Body of pancreas (tissue), 4 donors: ENCODE measurements around the gene PTGFRN.

Experiments used
- POLR2A ChIP-seq, 3 donors: fragments of 450-650 bp; IDR thresholded peaks; one replicate each; pipeline ENCODE4 v1.6.1; 2016; ENCODE audit warnings: antibody characterized with exemption in 3 of 3, mild to moderate bottlenecking in 2 of 3
- TF ChIP-seq, protein P1 (sequence below), 7 experiments: fragments of 450-650 bp in 4 of 7; fragments of 200-600 bp in 3 of 7; sonication (generic) in 3 of 7; IDR thresholded peaks; one replicate each; pipeline ENCODE4 v1.5.1; 2016 to 2019; ENCODE audit warnings: antibody characterized with exemption in 7 of 7

DNA sequence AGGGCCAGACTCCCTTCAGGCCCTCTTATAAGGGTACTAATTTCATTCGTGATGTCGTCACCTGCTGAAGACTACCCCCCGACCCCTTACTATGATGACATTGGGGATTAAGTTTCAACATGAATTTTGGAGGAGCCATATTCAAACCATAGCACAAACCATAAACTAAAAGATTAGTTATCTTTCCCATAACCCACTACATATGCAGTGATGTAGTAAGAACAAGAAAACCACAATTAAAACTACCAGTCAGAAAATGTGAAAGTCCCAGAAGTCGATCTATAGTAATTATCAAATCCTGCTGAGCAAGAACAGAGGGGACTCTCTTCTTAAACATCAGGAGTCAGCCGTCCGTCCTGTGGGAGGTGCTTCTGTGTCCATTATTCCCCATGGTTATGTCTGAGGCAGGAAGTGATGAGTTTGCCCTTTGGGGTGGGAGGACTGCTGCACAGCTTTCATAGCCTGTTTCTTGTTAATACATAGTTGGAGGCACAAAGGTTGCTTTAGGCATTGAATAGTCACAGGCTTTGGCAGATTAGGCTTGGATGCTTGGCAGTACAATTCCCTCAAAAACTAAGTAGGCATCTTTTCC lies 35.9 kb upstream of the PTGFRN start:
- TF ChIP-seq, protein P1, sequence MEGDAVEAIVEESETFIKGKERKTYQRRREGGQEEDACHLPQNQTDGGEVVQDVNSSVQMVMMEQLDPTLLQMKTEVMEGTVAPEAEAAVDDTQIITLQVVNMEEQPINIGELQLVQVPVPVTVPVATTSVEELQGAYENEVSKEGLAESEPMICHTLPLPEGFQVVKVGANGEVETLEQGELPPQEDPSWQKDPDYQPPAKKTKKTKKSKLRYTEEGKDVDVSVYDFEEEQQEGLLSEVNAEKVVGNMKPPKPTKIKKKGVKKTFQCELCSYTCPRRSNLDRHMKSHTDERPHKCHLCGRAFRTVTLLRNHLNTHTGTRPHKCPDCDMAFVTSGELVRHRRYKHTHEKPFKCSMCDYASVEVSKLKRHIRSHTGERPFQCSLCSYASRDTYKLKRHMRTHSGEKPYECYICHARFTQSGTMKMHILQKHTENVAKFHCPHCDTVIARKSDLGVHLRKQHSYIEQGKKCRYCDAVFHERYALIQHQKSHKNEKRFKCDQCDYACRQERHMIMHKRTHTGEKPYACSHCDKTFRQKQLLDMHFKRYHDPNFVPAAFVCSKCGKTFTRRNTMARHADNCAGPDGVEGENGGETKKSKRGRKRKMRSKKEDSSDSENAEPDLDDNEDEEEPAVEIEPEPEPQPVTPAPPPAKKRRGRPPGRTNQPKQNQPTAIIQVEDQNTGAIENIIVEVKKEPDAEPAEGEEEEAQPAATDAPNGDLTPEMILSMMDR (IDR thresholded peaks at IDR 0.05) = no peak
- no peak for TF ChIP-seq POLR2A (IDR thresholded peaks at IDR 0.05)
